Right lobe of liver (tissue), 4 donors: ENCODE data around the gene FNDC3A.

ENCODE experiments used
- CTCF ChIP-seq, 4 donors: fragments of 200-600 bp in 3 of 4; fragments of 450-650 bp in 1 of 4; IDR thresholded peaks; one replicate each; pipeline versions ENCODE4 v1.5.1 to v1.8.0; 2016 to 2022; ENCODE audit warnings: antibody characterized with exemption in 4 of 4, mild to moderate bottlenecking in 2 of 4
- POLR2A ChIP-seq: fragments of 450-650 bp; IDR thresholded peaks from one replicate; pipeline ENCODE4 v1.6.1; 2017; ENCODE audit warnings: antibody characterized with exemption, mild to moderate bottlenecking
- donor health status: DM: no; HTN: no; CAD: no.
- donor health status: DM: no; HTN: no; CAD: no.
- donor health status: DM: no; HTN: yes; CAD: no.

DNA sequence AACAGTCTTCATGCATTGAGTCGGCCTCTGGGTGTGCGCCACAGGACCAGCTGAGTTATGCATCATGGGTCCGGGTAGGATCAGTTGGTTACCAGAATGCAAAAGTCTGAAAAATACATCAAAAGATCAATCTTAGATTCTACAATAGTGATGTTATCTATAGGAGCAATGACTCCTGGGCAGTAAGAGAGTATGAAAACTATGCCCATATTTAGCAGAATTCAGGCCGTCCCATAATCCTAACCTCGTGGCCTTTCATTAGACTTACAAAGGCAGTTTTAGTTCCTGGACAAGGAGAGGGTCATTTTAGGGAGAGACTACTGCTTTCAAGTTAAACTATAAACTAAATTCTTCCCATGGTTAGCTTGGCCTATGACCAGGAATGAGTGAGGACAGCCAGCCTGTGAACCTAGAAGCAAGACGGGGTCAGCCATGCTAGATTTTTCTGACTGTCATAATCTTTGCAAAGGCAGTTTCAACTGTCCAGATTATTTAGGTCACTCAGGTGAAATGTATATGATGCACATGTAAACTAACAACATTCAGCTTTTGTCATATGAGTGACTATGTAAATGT, 260.2 kb downstream of the FNDC3A start:
- TF ChIP-seq POLR2A: no peak
- TF ChIP-seq CTCF (IDR thresholded peaks at IDR 0.05): no peak
